HEK293T (cell line): ENCODE results near the gene CYB5R3.

Experiments
- ARNT ChIP-seq: fragments of 450-650 bp; IDR thresholded peaks from 2 replicates; pipeline ENCODE4 v1.6.1; 2017; ENCODE audit warnings: mild to moderate bottlenecking
- BHLHE40 ChIP-seq: fragments of 450-650 bp; IDR thresholded peaks from 2 replicates; pipeline ENCODE4 v1.6.1; 2016; ENCODE audit warnings: mild to moderate bottlenecking, moderate library complexity, borderline replicate concordance
- CTBP1 ChIP-seq: fragments of 450-650 bp; IDR thresholded peaks from 2 replicates; pipeline ENCODE4 v1.6.1; 2016; ENCODE audit warnings: borderline replicate concordance
- FOXA1 ChIP-seq: fragments of 450-650 bp; IDR thresholded peaks from 2 replicates; pipeline ENCODE4 v1.6.1; 2016; ENCODE audit warnings: mild to moderate bottlenecking
- FOXM1 ChIP-seq: fragments of 450-650 bp; IDR thresholded peaks from 2 replicates; pipeline ENCODE4 v1.6.1; 2017; ENCODE audit warnings: mild to moderate bottlenecking, borderline replicate concordance
- HDGF ChIP-seq: fragments of 450-650 bp; IDR thresholded peaks from 2 replicates; pipeline ENCODE4 v1.6.1; 2017; ENCODE audit warnings: antibody characterized with exemption, borderline replicate concordance
- PKNOX1 ChIP-seq: fragments of 450-650 bp; IDR thresholded peaks from 2 replicates; pipeline ENCODE4 v1.6.1; 2016
- SP1 ChIP-seq: fragments of 450-650 bp; IDR thresholded peaks from 2 replicates; pipeline ENCODE4 v1.6.1; 2017
- ZNF384 ChIP-seq: fragments of 450-650 bp; IDR thresholded peaks from 2 replicates; pipeline ENCODE4 v1.6.1; 2016

GRCh38 chr22:42653999-42654398 is 4.8 kb upstream of the CYB5R3 start:
- no peak for TF ChIP-seq FOXA1
- no peak for TF ChIP-seq ARNT
- no peak for TF ChIP-seq ZNF384
- no peak for TF ChIP-seq FOXM1
- TF ChIP-seq HDGF = no peak
- TF ChIP-seq BHLHE40 = no peak
- TF ChIP-seq SP1 = no peak
- TF ChIP-seq CTBP1 = no peak
- no peak for TF ChIP-seq PKNOX1
